GM21717 (cell line): ENCODE measurements around the gene SSBP4.
"Not testable (repeated sequence)": the region's sequence is repeated elsewhere in the genome, so short reads cannot be mapped to it uniquely, and the experiment has no call there.

Source experiments
- ATAC-seq: cut with Tn5 transposase; IDR thresholded peaks from one replicate; pipeline ENCODE4 v1.9.1; 2021; ENCODE audit warnings: mild to moderate bottlenecking, moderate library complexity; ENCODE audit not compliant: unreplicated experiment

The SSBP4 gene

DNA sequence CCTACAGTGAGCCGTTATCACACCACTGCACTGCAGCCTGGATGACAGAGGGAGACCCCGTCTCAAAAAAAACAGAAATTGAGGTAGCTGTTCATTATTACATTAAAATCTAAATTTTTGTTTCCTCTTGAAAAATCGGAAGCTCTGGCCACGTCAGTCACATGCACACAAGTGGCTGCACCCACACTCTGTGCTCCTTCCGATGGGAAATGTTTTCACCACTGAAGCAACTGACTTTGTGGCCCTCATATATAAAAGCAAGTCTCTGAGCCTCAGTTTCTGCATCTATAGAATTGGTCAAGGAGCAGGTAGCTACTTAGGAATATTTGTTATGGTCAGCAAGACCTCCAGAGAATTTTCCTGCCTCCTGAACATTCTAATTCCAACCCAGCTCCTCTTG lies 26.3 kb upstream of the SSBP4 start:
- ATAC-seq, result no peak

DNA sequence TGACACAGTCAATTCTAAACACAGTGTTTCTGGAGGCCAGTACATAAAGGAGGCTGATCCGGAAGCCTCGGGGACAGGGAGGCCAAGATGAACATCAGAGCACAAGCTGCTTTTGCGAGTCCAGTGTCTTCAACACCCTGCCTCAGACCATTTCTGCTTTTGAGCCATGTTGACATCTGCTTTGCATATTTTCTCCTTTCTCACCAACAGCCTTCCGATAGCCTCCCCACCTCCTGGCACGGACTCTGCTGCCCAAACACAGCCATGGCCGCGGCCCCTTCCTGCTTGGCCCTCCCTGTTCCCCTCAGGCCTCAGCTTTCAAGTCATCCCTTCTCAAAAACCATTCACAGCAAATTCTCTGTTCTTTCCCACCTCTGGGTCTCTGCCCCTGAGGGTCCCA lies 25.4 kb upstream of the SSBP4 start:
- ATAC-seq, result no peak

DNA sequence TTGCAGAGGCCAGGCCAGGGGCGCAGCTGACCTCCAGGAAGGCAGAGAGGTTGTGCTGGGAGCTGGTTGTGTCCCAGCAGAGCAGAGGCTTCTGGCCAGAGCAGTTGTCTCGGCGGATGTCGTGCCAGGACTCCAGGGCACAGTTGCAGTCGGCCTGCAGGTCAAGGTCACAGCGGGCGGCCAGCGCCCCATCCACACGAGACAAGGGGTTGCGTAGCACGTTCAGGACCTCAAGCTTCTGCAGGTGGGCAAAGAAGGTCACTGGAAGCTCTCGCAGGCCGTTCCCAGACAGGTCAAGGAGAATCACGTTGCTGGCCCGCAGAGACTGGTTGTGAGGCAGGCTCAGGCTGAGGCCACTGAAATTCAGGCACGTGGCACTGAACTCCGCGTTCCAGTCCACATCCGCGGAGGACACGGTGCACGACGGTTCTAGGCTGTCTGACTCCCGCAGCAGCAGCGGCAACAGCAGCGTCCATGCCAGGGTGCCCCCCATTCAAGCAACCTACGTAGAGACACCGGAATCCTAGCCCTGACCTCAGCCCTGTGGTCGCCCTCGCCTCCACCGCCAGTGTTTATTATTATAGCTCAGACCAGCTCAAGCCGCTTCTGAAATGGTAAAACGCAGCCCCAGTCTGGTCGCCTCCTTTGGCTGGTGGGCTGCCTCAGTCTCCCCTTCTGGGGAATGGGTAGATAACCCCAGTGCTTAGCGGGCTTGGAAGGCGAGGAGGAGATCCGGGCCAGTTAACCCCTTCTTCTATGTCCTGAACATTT lies 22.5 kb upstream of the SSBP4 start:
- no peak for ATAC-seq

DNA sequence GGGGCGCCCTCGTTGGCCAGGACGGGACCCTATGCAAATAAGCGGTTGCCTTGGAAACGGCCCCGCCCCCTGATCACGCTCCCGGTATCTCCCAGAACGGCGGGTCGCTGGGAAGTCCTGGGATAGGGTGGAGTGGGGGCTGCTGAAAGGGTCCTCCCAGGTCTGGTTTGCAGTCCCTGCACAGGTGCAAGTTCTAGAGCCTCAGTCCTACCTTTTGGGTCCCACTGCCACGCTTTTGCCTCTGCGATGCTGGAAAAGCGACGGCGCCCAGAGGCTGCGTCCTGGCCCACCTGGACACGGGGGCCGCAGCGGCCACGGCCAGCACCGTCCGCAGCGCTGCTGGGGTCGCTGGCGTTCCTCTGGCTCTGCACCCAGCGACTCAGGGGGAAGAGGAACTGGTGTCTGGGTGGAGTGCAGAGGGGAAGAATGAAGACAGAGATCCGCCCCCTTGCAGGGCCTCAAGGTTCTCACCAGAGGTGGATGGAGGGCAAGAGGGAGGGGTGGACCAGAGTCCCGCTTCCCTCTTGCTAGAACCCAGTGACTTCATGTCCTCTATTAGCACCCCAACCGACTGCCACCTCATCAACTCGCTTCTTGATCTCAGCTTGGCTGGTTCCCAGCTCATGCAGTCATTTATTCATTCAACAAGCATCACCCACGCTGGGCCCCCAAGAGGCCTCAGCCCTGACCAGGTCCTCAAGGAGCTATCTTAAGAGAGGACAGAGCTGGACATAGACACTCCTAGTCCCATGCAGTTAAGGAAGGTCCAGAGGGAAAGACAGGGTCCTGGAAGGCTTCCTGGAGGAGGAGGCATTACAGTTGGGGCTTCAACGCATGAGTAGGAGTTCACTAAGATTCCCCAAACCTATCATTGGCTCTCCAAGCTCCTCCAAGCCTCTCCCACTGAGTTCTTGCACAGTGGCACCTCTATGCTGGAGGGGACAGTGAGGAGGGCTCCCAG lies 21.7 kb upstream of the SSBP4 start, which contains the start of gene LRRC25:
Gene LRRC25 (minus strand): TSS at position 381 of the 961 bp plus-strand sequence. CDS start 659 bp downstream, outside the sequence.
- no peak for ATAC-seq

DNA sequence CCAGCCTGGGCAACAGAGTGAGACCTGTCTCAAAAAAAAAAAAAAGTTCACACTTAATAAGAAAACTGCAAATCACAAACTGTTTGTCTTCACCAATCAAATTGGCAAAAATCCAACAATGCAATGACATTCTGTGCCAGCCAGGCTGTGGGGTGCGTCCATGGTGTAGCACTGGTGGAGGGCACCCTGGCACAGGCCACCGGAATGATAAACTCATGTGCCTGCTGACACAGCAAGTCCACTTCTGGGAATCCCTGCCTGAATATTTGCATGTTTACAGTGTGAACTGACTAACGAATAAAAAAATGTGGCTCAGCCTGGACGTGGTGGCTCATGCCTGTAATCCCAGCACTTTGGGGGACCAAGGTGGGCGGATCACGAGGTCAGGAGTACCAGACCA lies 20.2 kb upstream of the SSBP4 start:
- no peak for ATAC-seq

DNA sequence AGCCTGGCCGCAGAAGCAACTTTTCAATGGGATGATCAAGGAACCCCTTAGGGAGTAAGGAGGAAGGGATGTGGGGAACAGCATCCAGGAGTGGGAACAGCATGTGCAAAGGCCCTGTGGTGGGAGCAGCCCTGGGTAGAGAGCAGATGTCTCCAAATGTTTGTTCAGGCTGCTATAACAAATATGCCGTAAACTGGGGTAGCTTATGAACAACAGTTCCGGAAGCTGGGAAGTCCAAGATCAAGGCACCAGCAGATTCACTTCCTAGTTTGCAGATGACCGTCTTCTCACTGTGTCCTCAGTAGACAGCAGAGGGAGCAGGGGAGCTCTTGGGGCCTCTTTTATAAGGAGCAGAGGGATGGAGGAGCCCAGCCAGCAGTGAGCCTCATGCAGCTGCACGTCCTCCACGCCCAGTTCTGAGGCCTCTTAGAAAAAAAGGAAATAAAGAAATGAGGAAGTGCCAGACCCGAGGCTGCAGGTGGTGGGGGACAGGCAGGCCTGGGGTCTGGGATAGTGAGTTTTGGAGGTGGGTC lies 17.6 kb upstream of the SSBP4 start:
- ATAC-seq, result no peak

DNA sequence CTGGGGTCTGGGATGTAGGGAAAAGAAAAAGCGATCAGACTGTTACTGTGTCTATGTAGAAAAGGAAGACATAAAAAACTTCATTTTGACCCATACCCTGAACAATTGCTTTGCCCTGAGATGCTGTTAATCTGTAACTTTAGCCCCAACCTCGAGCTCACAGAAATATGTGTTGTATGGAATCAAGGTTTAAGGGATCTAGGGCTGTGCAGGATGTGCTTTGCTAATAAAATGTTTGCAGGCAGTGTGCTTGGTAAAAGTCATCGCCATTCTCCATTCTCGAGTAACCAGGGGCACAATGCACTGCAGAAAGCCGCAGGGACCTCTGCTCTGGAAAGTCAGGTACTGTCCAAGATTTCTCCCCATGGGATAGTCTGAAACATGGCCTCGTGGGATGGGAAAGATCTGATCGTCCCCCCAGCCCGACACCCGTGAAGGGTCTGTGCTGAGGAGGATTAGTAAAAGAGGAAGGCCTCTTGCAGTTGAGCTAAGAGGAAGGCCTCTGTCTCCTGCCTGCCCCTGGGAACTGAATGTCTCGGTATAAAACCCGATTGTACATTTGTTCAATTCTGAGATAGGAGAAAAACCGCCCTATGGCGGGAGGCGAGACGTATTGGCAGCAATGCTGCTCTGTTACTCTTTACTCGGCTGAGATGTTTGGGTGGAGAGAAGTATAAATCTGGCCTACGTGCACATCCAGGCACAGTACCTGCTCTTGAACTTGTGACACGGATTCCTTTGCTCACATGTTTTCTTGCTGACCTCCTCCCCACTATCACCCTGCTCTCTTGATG lies 16.5 kb upstream of the SSBP4 start:
- not testable (repeated sequence) for ATAC-seq

DNA sequence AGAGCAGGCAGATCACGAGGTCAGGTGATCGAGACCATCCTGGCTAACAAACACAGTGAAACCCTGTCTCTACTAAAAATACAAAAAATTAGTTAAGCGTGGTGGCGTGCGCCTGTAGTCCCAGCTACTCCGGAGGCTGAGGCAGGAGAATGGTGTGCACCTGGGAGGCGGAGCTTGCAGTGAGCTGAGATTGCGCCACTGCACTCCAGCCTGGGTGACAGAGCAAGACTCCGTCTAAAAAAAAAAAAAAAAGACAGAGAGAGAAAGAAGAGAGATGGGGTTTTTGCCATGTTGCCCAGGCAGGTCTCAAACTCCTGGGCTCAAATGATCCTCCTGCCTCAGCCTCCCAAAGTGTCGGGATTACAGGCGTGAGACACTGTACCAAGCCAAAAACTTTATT lies 13.4 kb upstream of the SSBP4 start:
- ATAC-seq, result not testable (repeated sequence)

DNA sequence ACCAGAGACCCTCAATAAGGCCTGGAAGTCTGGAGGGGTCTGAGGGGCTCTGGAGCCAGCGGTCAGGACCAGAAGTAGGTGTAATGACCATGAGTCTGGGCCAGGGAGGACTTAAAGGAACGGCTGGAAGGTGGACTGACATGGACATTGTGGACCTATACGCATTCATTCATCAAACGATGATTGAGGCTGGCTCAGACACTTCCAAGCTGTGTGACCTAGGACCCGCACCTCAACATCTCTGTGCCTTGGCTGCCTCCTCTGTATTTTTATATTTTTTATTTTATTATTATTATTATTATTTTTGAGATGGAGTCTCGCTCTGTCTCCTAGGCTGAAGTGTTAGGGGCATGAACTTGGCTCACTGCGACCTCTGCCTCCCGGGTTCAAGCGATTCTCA lies 12.4 kb upstream of the SSBP4 start:
- ATAC-seq, result no peak

DNA sequence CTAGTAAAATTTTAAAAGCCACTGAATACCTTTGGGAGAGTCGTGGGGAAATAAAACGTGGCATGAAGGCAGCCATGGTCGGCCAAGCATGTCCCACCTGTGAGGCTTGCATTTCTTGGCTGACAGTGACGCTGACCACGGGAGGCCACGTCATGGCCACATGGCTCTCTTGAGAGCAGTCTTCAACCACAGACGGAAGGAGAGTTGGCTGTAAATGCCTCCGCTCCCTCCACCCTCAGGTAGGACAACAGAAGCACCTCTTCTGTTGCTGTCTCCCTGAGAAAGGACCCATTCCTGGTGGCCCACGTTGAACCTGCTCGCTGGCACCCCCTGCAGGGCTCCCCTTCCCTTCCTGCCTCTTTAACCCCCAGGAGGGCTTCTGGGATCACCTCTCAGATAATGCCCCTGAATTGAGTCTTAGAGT lies 11.1 kb upstream of the SSBP4 start:
- ATAC-seq, result no peak

DNA sequence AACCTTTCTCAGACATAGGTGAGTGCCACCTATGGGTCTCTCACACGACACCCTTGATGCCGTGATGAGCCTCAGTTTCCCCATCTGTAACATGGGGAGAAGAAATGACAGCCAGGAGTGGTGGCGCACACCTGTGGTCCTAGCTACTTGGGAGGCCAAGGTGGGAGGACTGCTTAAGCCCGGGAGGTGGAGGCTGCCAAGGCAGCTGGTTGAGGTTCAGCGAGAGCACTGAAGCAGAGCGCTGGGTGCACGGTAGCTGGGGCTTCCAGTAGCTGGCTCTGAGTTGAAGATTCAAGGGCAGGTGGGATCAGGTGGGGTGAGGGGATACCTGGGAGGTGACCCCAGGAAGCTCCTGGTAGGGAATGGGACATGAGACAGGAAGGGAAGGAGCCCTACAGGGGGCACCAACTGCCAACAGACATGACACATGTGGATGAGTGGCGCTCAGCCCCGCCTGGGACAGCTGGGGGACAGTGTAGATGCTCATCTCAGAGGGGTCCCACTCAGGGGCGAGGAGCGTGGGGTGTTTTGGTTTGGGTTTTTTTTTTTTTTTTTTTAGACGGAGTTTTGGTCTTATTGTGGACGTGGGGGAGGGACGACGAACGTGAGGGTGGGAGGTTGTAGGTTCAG lies 6.5 kb upstream of the SSBP4 start:
- ATAC-seq, result no peak

DNA sequence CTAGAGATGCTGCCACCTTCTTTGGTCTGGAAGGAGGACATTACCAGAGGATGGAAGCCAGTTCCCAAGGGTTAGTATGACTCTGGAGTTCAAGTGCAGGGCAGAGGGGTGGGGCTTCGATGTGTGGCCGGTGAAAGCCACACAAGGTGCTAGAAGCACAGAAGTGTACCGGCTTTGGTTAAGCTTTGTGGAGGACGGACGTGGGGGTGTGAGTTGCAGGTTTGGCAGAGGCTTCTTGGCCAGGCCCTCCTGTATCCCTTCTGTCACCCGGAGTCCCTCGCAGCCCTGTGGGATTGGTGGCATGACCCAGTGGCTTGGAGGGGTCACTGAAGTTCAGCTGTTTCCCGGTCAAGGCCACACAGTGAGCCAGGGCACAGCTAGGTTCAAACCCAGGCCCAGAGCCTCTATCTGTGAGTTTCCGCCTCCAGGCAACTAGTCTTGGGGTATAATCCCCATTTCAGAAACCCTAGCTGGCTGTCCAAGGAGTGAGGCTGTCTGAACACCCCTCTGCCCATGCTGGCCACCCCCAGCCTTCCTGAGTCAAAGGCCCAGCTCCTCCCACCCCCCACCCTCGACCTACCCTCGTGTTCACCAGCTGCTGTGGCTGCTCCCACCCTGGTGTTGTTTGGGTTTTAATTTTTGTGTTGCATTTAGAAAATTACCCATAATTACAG lies 4.6 kb upstream of the SSBP4 start:
- no peak for ATAC-seq

DNA sequence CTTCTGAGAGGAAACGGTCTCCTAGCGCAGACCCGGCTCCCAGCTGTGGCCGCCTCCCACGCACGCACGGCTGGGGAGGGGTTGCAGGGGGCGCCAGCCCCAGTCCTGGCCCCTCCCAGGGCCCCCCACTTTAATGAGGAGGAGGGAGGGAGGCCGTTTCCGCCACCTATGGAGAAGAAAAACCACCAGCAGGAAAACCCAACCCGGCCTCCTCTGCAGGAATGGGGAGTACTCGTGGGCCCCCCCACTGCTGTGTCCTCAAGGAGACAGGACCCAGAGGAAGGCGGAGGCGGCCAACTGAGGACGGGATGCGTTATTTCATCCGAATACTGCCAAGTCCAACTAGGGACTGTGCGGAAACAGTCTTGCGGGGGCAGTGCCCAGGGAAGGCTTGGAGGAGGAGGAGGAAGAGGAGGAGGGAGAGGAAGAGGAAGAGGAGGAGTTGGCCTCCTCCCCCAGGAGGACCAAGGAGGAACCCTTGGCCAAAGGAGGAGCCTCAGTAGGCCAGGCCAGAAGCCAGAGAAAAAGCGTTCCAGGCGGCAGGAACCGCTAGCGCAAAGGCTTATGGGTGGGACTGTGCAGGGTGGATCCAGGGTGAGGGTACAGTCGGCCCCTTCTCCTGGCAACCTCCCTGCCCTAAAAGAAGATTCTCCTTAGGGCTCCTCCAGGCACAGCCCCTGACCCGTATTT lies 3.9 kb upstream of the SSBP4 start:
- ATAC-seq, result no peak

DNA sequence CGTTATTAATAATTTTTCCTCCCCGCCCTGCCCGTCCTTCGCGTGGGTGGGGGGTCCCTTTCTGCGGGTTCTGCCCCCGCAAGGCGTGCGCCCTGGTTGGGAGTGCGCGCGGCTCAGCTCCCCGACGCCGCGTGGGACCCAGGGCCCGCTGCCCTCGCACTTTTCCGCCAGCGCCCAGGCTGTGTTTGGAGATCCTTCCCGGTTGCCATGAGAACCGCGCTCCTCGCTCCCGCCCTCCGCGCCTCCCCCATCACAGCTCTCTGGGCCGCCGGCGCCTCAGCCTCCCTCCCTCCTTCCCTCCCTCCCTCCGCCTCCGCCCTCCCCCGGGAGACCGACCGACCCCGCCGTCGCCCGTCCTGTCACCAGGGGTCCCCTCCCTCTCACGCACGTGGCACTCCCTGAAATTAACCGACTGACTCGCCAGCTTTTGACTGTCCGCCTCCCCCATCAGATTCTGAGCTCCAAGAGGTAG lies 2.4 kb upstream of the SSBP4 start:
- no peak for ATAC-seq

DNA sequence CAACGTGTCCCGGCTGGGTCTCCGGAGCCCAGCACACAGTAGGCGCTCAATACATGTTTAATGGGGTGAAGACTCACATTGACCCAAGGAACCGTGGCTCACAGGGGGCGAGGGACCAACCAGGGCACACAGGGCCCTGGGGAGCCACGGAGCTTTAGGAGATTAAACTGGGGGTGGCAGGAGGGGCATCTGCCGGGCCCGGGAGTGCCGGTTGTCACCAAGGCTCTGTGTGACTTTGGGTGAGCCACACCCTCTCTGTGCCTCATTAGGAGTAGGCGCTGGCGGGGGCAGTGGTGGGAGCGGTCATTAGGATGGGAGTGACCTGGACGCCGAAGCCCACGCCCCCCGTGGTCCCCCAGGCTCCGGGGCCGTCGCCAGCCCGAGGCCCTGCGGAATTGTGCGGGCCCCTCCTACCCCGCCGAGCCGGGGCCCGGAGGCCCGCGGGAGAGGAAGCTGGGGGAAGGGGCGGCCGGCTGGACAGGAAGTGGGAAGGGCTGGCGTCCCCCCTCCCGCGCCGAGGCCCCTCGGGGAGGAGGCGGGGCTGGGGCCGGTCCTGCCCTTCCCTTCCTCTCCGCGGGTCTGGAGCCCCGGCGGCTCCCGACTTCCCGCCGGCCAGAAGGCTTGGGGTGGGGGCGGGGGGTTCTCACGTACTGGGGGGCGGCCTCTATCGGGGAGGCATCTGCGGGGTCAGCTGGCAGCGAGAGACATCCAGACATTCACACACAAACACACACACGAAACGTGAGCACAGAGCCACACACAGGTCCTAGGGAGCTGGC lies 1.8 kb upstream of the SSBP4 start:
- no peak for ATAC-seq

DNA sequence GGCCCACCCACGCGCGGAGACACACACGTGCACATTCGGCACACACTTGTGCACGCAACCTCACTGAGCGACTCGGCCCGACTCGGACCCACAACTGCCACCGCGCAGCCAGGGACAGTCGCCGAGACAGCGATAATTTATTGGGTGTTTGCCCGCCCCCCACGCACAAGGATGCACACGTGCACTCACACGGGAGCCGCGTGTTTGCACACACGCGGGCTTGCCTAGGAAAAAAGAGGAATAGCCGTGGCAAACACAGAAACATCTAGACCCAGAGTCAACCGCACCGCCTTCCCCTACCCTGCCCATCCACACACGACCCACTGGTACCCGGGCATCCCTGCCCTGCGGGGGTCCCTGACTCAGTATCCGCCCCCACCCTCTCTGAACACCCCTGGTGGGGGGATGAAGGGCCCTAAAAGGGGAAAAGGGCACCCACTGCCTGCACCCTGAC lies 1.1 kb upstream of the SSBP4 start:
- ATAC-seq, result no peak

DNA sequence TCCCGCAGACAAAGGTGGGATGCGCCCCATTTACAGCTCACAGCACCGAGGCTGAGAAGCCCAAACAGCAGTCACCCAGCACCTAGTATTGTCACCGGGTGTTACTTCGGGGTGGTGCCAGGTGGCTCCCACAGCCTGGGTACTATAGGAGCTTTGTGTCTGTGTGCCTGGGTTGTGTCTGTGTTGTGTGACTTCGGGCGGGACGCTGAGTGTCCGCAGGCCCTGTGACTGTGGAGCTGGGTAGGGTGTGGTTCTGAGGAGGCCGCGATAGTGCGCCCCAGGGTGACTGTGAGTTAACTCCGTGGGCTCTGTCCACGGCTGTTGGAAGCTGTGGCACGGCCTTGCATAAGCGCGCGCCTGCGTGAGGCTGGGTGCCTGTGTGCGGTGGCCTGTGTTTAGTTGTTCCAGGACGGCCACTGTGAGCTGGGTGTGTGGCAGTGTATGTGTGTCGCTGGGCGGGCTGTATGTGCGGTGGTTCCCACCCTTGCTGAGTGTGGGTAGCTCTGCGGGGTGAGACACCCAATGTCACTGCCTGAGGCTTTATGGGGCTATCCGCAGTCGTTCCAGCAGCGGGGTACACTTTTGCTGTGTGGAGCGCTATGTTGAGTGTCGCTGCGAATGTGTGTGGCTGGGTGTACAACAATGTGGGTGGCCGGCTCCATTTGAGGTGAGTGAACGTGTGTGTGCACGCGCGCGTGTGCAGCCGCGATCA lies 559 bp upstream of the SSBP4 start:
- no peak for ATAC-seq
